ENCODE data around the gene NAPA. TPM values are rescaled to one million over a fixed set of nuclear protein-coding genes. Genes with fewer than 3 reads are reported as not detected.
"Not testable (repeated sequence)": the region's sequence is repeated elsewhere in the genome, so short reads cannot be mapped to it uniquely, and the experiment has no call there.

The NAPA gene
- total RNA-seq, 1 donor from 2014 or later = 156 TPM

DNA sequence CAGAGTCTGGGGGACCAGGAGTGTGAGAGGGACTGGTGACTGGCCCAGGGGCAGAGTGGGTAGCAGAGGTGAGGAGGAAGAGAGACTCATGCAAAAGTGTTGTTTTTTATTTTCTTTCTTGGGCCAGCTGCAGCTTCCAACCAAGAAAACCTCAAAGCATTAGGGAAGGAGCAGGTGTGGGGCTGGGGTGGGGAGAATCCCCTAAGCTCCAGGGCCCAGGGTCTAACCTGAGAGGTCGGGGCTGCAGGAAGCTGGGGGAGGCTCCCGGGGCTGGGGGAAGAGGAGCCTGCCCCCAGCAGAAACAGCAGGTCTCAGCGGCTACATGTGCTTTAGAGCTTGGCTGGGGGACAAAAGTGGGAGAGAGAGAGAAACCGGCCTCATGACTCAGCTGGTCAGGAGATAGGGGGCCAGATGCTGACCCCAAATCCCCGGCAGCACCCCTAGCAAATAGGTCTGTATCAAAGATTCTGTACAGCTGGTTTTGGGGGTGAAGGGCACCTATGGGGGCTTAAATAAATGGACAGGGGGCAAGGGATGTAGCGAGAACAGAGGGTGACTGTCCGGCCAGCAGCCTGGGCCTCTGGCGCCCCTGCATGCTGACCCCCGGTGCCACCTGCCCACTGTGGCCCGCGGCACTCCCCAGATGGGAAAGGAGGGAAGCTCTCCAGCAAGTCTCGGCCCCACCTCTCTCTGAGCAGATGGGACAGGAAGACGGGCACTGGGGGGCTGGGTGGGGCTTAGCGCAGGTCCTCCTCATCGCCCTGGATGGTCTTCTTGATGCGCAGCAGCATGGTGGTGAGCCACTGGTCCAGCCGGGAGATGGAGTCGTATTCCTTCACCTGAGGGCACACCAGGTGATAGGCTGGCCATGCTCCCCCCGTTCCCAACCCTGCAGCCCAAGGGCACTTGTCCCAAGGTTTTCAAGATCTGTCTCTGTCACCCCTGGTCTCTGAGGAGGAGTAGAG lies 27.0 kb downstream of the NAPA start:
- DNase-seq (ENCODE audit: extremely low read depth, low read depth, low spot score) = no peak

DNA sequence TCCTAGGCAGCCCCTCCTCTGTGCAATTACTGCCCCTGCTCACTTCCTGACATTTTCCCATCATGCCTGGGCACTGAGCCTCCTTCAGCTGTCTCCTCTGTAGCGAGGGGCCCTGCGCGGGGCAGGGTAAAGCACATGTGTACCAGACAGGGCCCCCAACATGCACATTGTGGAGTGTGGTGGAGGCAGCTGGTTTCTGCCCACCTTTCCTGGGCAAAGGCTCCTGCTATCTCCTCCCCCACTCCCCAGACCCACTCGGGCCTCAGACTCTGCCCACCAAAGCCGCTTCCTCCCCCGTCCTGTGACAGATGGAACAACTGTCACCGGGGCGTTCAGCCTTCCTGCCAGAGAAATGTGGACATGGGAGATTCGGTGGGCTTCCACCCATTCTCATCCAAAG lies 28.0 kb downstream of the NAPA start:
- no peak for DNase-seq (ENCODE audit: extremely low read depth, low read depth, low spot score)

DNA sequence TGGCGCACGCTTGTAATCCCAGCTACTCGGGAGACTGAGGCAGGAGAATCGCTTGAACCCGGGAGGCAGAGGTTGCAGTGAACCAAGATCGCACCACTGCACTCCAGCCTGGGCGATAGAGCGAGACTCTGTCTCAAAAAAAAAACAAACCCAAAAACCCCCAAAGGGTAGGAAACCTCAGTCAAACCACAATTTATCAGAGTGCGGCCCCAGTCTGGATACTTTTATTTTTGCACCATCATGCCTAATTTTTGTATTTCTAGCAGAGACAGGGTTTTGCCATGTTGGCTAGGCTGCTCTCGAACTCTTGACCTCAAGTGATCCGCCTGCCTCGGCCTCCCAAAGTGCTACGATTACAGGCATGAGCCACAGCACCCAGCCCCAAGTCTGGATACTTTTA lies 28.6 kb downstream of the NAPA start:
- DNase-seq (ENCODE audit: extremely low read depth, low read depth, low spot score) = not testable (repeated sequence)

DNA sequence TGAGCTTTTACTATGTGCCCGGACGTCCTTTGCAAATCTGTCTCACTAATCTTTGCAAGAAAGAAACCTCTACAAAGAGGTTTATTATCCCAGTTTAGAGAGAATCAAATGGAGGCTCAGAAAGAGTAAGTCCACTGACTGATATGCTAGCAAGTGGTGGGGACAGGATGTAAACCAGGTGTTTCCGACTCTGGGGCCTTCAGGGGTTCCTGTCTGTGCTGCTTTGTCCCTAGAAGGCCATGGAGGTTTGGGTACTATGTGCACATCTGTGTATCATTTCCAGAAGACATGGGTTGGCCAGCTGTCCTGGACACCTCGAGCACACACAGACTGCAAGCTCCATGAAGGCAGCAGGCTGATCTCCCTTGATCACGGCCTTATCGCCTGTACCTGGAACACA lies 29.7 kb downstream of the NAPA start:
- DNase-seq (ENCODE audit: extremely low read depth, low read depth, low spot score) = no peak

DNA sequence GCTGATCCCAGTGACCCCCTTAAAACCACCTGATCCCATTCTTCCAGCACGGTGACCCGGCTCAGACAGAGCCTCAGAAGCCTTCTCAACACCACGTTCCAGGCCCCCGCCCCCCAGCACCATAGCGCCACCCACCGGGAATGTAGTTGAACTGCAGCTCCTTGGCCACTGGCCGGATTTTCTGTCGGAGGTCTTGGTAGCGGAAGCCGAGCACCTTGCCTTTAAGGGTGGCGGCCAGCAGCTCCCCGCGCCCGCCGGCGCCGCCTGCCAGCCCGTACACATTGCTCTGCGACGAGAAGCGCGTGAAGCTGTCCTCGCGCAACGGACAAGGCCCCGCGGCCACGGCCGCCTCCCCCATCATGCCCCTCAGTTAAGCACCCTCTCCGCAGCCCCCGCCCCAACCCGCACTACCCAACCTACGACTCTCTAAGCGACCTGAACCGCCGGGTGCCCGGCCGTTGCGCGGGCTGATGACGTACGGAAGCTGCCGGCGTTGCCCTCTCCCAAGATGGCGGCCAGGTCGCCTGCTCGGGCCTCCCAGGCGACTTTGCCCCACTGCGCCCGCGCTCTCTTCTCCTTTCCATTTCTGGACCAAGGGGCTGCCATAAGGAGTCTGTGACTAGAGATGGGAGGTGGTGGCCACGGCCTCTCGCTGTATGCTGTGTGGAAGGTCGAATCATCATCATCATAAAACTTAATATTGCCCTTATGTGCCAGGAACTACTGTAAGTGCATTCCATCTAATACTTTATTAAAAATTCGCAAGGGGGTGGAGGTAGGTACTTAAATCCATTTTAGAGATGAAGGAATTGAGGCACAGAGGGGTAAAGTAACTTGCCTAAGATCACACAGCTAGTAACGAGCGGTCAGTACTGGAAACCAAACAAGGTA lies 30.8 kb downstream of the NAPA start, which contains the start of gene KPTN:
Gene KPTN, minus strand, starts transcription at position 420 of the 891 bp plus-strand sequence. Its CDS starts 59 bp downstream, at position 361.
- peak; percentile 60 for DNase-seq (ENCODE audit: extremely low read depth, low read depth, low spot score)

DNA sequence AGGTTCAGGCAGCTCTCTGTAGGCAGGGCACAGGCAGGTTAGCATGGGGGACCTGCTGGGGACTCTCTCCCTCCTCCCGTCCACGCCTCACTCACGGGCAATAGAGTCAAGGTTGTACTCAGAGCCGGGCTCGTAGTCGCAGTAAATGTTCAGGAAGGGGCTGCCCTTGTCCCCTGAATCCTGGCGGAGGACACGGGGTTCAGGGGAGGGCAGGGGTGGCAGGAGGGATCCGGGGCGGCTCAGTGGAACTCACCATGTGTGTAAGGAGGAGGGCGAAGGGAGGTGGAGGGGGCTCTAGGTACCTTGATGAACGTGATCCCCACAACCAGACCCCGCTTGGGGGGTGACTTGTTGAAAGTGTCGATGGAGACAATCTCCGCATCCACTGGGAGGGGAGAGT lies 31.7 kb downstream of the NAPA start:
- no peak for DNase-seq (ENCODE audit: extremely low read depth, low read depth, low spot score)

DNA sequence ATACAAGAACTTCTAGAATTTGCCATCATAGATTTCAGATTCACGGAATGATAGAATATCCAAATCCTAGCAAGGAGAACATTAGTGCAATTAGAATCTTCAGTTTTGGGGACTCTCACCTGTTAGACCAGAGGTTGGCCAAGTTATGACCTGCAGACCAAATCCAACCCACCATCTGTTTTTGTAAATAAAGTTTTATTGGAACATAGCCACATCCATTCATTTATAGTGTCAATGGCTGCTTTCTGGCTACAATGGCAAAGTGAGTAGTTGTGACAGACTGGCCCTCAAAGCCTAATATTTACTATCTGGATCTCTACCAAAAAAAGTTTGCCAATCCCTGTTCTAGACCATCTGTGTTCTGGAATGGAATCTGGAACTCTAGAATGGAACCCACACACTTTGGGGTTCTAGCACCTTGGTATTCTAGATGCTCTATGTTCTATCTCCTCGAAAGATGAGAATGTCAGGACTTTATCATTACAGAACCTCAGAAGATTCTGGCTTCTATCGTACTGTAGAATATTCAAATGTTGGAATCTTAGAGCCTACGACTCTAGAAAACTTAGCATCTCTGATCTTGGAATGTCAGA lies 33.3 kb downstream of the NAPA start:
- no peak for DNase-seq (ENCODE audit: extremely low read depth, low read depth, low spot score)

DNA sequence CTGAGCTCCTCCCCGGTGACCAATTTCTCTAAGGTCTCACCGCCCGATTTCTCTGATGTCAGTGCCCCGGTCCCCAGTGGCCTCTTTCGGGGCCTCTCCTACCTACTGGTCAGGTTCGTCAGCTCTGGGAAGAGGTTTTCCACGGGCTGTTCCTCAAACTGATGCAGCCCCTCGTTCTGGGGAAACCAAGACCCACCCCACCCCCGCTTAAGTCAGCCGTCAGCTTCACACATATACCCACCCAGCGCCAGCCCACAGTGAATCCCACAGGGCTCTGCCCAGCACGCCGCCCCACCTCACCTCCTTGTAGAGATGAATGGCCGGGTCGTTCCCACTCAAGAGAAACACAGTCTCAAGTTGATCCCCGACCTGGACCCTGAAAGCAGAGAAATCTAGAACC lies 34.2 kb downstream of the NAPA start:
- no peak for DNase-seq (ENCODE audit: extremely low read depth, low read depth, low spot score)

DNA sequence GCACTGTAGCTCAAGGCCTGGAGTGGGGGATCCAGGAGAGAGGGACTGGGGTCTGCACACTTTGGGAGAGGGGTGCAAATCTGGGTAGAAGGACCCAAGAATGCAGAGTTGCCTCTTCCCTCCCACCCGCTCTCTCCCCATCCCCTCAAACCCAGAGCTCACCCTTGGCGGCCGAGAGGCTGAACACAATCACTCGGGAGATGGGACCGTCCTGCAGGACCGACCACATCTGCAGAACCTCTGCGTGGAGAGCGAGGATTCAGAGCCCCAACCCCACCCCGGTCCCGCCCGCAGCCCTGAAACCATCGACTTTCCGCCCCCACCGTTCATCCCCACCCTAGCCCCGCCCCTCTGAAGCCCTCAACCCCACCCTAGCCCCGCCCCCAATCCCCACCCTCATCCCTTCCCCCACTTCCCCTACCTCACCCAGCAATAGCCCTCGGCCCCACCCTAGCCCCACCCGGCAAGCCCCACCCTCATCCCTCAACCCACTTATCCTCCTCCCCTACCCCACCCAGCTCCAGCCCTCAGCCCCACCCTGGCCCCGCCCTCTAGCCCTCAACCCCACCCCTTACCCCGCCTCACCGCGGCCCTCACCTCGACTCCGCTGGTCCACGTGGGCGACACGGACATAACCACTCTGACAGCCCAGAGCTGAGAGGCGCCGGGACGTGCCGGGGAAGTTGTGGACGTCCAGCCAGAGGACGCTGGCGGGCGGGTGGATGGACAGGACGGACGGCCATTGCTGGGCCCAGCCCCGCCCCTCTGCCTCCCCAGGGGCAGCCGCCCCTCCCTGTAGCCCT lies 35.0 kb downstream of the NAPA start:
- no peak for DNase-seq (ENCODE audit: extremely low read depth, low read depth, low spot score)

DNA sequence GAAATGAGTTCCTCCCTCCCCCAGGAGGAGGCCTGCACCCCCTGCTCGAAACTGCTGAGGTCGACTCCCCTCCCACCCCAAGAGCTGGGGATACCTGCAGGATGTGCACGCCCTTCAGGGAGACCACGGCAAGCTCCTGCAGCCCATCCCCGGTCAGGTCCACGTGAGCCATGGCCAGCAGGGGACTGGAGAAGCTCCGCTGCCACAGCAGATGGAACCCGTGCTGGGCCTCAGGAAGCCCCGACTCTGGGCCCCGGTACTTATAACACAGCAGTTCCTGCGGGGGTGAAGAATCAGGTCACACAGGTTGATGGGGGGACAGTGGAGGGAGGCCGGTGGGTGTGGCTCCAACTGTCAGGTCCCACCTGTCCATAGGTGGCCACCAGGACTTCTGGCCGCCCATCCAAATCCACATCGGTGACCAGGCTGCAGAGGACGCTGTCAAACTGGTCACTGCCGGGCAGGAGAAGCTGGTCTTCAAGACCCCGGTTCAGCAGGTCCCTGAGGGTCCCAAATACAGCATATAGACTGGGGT lies 38.4 kb downstream of the NAPA start:
- DNase-seq (ENCODE audit: extremely low read depth, low read depth, low spot score) = no peak

DNA sequence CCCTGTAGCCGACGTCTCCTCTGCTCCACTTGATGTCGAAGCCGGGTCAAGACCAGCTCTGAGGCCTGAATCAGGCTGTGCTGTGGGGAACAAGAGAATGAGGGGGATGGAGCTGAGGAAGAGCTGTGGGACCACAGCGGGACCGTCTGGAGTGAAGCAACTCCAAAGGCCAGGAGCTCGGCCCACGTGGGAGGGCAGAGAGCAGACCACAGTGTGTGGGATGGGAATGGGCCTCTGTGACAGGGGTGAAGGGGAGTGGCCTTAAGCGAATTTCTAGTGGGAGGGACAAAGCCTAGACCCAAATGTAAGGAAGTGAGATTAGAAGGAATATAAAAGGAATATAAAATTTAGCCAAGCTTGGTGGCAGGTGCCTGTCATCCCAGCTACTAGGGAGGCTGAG lies 39.4 kb downstream of the NAPA start:
- no peak for DNase-seq (ENCODE audit: extremely low read depth, low read depth, low spot score)

DNA sequence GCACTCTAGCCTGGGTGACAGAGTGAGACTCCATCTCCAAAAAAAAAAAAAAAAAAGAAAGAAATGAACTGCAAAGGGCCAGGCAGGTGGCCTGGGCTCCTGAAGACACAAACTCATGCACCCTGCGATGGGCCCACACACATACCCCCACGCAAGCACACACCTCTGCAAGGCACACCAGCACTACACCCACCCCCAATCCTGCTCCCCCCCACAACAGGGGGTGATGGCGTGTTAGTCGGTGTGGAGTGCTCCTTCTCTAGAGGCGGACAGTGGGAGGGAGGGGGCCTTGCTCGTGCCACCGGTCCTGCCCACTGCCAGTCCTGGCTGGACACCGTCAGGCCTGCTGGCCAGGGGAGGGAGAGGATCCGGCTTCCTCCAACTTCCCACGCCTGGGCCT lies 41.5 kb downstream of the NAPA start:
- DNase-seq (ENCODE audit: extremely low read depth, low read depth, low spot score) = no peak

DNA sequence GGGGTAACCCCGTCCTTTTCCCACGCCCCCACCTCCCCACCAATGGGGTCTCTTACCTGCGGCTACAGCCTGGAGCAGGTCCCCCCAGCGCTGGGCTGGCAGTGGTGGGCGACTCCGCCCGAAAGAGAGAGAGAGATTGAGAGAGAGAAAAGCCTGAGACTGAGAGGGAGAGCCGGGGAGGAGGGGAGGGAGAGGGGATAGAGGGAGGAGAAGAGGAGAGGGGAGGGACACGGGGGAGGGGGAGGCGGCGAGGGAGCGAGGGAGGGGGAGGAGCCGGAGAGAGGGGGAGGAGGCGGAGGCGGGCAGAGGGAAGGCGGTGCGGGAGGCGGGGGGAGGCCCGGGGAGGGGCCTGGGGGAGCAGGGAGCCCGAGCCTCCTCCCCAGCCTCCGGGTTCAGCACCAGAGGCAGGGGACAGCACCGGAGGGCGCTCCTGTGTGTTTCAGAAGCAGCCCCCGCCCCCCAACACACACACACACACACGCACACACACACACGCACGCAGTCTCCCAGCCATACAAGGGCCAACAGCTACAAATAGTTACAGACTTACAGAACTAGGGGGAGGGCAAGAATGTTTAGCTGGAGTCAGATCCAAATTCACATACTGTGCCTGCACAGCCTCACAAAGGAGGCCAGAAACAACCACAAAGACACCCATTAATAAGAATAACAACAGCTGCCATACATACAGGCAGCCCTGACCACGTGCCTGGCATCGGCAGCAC lies 43.0 kb downstream of the NAPA start, which contains the start of gene SLC8A2:
Gene SLC8A2, minus strand, starts transcription at position 161 of the 725 bp plus-strand sequence. CDS start 5,490 bp downstream, outside the sequence.
- DNase-seq (ENCODE audit: extremely low read depth, low read depth, low spot score) = no peak

DNA sequence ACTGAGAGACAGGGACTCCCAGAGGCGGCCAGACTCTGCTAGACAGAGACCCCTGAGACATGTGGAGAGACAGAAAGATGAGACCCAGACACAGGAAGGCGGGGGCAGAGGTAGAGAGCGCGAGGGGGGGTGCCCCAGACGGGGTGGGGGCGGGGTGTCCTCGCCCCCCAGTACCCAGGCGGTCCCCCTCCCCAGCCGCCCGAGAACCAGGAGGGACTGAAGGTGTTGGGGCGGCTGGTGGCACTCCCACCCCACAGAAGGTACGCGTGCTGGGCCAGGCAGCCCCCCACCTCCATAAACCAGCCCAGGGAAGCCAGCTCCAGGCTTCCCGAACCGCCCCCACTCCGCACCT lies 43.5 kb downstream of the NAPA start:
- no peak for DNase-seq (ENCODE audit: extremely low read depth, low read depth, low spot score)

DNA sequence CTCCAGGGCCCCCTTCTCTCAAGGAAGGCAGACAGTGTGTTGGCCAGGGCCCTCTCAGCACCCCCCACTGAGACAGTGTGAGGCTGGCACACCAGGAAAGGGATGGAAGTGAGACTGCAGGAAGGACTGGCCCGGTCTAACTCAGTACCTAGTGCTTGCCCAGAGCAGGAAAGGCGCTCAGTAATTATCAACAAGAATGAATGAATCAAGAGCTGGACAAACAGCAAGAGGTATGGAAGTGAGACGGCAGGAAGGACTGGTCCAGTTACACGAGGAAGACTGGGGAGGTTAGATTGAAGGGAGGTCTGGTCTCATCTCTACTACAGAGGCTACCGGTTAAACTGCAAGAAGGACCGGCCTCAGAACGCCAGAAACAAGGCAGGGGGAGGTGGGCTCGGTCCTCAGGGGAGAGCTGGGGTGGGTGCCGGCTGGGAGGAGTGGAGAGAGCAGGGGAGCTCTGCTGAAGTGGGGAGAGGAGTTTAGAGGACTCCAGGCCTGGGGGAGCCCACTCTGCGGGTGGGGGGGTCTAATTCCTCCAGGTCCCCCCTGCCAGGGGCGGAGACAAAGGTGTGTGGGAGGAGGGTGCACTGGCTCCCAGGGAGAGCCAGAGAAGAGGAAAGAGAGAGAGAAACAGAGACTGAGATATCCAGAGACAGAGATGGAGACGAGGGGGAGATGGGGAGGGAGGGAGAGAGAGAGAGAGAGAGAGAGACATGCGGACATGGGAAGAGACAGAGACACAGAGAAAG lies 44.2 kb downstream of the NAPA start:
- no peak for DNase-seq (ENCODE audit: extremely low read depth, low read depth, low spot score)

DNA sequence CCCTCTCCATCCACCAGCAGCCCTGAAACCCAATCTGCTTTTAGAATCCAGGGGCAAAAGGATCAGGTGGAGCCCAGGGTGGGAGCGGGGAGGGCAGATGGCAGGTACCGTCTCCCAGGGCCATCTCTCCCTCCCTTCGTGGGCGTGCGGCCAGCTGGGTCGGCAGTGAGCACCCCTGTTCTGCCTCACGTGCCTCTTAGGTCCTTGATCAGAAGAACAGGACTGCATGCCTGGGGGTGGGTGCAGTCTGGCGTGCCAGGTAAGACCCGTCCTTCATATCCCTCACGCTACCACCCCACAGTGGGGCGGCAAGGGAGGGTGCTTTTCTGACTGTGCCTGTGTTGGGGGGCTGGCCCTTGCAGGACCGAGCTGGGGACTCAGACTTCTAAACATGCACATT lies 45.1 kb downstream of the NAPA start:
- DNase-seq (ENCODE audit: extremely low read depth, low read depth, low spot score) = no peak

DNA sequence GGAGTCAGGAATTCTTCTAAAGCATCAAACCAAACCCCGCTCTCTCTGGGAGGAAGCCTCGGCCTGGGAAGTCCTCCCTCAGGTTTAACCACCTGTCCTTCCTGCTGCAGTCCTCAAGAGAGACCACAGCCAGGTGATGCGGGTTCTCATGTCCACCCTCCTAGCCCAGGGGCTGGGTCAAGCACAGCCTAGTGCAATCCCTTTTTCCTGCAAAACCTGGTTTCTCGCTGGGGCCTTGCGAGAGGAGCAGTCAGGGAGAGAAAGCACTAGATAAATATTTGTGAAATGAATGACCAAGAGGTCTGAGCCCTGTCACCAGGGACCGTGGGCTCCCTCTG lies 45.5 kb downstream of the NAPA start:
- no peak for DNase-seq (ENCODE audit: extremely low read depth, low read depth, low spot score)

DNA sequence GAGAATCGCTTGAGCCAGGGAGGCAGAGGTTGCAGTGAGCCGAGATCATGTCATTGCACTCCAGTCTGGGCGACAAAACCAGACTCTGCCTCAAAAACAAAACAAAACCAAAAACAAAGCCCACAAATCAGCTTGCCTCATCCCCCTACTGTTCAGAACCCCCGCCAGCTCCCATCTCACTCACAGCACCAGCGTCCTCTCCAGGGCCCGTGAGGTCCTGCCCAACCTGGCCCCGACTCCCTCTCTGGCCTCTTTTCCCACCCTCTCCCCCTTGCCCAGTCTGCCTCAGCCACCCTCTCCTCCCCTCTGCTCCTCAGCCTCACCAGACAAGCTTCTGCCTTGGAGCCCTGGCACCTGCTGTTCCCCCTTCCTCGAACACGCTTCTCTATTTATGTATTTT lies 46.9 kb downstream of the NAPA start:
- no peak for DNase-seq (ENCODE audit: extremely low read depth, low read depth, low spot score)

DNA sequence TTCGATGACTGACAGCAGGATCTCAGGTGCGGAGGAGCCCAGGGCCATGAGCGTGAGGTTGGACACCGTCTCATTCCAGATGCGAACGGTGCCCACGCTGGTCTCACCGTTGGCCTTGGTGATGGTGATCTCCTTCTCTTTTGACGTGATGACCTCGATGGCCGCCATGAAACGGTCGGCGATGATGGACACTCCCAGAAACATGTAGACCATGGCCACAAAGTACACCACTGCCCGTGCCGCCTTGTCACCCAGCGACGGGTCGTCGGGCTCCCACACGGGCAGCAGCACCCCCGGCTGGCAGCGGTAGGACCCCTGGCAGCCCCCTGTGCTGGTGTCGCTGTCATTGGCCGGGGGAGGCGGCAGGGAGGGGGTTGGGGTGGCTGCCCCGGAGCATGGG lies 48.9 kb downstream of the NAPA start:
- DNase-seq (ENCODE audit: extremely low read depth, low read depth, low spot score) = no peak

Data from glomerular endothelial cell (primary cell).